Measurements from ENCODE around the gene CNTNAP2.

CNTNAP2 gene

DNA sequence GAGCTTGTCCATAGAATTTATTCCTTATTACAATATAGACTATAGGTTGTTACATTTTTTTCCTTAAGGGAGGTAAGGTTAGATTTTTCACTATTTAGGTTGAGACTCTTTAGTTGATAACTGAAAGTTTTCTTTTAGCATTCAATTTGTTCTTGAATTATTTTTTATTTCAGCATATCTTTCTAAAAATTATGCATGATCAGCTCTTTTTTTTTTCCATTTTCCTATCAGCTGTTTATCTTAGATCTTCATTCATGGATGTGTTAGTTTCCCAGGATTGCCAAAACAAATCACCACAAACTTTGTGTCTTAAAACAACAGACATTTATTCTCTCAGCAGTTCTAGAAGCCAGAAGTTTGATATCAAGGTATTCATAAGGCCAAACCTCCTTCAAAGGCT lies 1558.1 kb downstream of the CNTNAP2 start:
- no peak for DNase-seq
- no peak overlapping the region for H2AFZ ChIP-seq (ENCODE audit: low read depth, low read length)
- H3K9me3 ChIP-seq (ENCODE audit: insufficient read depth, low read length, severe bottlenecking) = no peaks in the 10 kb centered on the region
- H4K20me1 ChIP-seq (ENCODE audit: insufficient read depth, low read length) = no peaks in the 10 kb centered on the region
- H3K79me2 ChIP-seq (ENCODE audit: insufficient read depth, low read length) = no peaks in the 10 kb centered on the region
- no peak overlapping the region for H3K9ac ChIP-seq (ENCODE audit: low read depth, low read length)
- H3K36me3 ChIP-seq (ENCODE audit: insufficient read depth, low read length) = no peaks in the 10 kb centered on the region
- H3K4me3 ChIP-seq (ENCODE audit: low read depth in 1 of 2, low read length in 2 of 2) = no peak overlapping the region
- no peak for ATAC-seq (ENCODE audit: insufficient read depth, low read depth)
- no peaks in the 10 kb centered on the region for H3K27me3 ChIP-seq (ENCODE audit: insufficient read depth, low read length, poor library complexity)
- H3K4me2 ChIP-seq (ENCODE audit: insufficient read depth, low read length) = no peak overlapping the region
- no peak for TF ChIP-seq EZH2 (IDR thresholded peaks at IDR 0.05; ENCODE audit: borderline replicate concordance, low read depth, low read length, severe bottlenecking)
- TF ChIP-seq, protein P1, sequence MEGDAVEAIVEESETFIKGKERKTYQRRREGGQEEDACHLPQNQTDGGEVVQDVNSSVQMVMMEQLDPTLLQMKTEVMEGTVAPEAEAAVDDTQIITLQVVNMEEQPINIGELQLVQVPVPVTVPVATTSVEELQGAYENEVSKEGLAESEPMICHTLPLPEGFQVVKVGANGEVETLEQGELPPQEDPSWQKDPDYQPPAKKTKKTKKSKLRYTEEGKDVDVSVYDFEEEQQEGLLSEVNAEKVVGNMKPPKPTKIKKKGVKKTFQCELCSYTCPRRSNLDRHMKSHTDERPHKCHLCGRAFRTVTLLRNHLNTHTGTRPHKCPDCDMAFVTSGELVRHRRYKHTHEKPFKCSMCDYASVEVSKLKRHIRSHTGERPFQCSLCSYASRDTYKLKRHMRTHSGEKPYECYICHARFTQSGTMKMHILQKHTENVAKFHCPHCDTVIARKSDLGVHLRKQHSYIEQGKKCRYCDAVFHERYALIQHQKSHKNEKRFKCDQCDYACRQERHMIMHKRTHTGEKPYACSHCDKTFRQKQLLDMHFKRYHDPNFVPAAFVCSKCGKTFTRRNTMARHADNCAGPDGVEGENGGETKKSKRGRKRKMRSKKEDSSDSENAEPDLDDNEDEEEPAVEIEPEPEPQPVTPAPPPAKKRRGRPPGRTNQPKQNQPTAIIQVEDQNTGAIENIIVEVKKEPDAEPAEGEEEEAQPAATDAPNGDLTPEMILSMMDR (IDR thresholded peaks at IDR 0.05; ENCODE audit: borderline replicate concordance, extremely low read depth, low read length, poor library complexity, severe bottlenecking) = no peak
- H3K4me1 ChIP-seq (ENCODE audit: insufficient read depth, low read length) = no peaks in the 10 kb centered on the region
- no peak overlapping the region for H3K27ac ChIP-seq (ENCODE audit: low read length)

DNA sequence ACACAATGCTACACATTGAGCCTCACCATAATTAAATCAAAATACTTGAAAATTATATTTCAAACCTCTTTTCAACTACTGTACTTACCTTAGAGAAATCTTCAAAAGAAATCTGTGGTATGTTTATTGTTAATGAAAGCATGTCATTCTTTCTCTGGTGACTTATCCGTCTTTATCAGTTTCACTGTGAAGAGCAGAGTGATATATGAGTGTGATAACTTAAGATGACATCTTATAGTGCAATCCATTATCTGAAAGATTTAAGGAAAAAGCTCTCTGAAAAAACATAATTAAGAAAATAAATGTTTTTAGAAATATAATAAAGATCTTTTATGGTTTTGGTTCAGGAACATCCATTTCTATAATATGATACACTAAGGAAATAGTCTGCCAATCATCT lies 1562.3 kb downstream of the CNTNAP2 start:
- Histone ChIP-seq H3K27ac (ENCODE audit: low read length) (no peak overlapping the region), H3K79me2 (ENCODE audit: insufficient read depth, low read length) (no peaks in the 10 kb centered on the region), H3K4me3 (ENCODE audit: low read depth in 1 of 2, low read length in 2 of 2) (no peak overlapping the region), H3K36me3 (ENCODE audit: insufficient read depth, low read length) (no peaks in the 10 kb centered on the region), H4K20me1 (ENCODE audit: insufficient read depth, low read length) (no peaks in the 10 kb centered on the region), H3K4me1 (ENCODE audit: insufficient read depth, low read length) (no peaks in the 10 kb centered on the region), H3K9ac (ENCODE audit: low read depth, low read length) (no peak overlapping the region), H3K4me2 (ENCODE audit: insufficient read depth, low read length) (no peak overlapping the region), H2AFZ (ENCODE audit: low read depth, low read length) (no peak overlapping the region), H3K27me3 (ENCODE audit: insufficient read depth, low read length, poor library complexity) (no peaks in the 10 kb centered on the region), H3K9me3 (ENCODE audit: insufficient read depth, low read length, severe bottlenecking) (no peaks in the 10 kb centered on the region)
- no peak for ATAC-seq (ENCODE audit: insufficient read depth, low read depth)
- DNase-seq = no peak
- TF ChIP-seq, protein P1 (IDR thresholded peaks at IDR 0.05; ENCODE audit: borderline replicate concordance, extremely low read depth, low read length, poor library complexity, severe bottlenecking) = no peak
- no peak for TF ChIP-seq EZH2 (IDR thresholded peaks at IDR 0.05; ENCODE audit: borderline replicate concordance, low read depth, low read length, severe bottlenecking)

DNA sequence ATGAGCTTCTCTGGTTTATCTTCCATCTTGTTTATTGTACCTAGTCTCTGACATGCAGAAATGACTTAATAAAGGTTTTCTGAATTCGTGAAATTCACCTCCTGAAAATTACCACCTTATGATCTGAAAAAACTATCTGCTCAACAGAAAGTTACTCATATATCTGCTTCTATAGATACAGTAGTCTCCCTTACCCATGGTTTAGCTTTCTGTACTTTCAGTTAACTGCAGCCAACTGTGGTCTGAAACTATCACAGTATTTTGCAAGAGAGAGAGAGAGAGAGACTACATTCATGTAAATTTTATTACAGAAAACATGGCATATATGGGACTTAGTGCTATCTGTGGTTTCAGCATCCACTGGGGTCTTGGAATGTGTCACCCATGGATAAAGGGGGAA lies 1564.9 kb downstream of the CNTNAP2 start:
- H3K27ac ChIP-seq (ENCODE audit: low read length) = no peak overlapping the region
- TF ChIP-seq EZH2 (IDR thresholded peaks at IDR 0.05; ENCODE audit: borderline replicate concordance, low read depth, low read length, severe bottlenecking) = no peak
- TF ChIP-seq, protein P1 (IDR thresholded peaks at IDR 0.05; ENCODE audit: borderline replicate concordance, extremely low read depth, low read length, poor library complexity, severe bottlenecking) = no peak
- ATAC-seq (ENCODE audit: insufficient read depth, low read depth) (no peak), DNase-seq (no peak)
- no peaks in the 10 kb centered on the region for H3K9me3 ChIP-seq (ENCODE audit: insufficient read depth, low read length, severe bottlenecking)
- H3K79me2 ChIP-seq (ENCODE audit: insufficient read depth, low read length) = no peaks in the 10 kb centered on the region
- no peak overlapping the region for H3K4me2 ChIP-seq (ENCODE audit: insufficient read depth, low read length)
- no peak overlapping the region for H3K9ac ChIP-seq (ENCODE audit: low read depth, low read length)
- no peaks in the 10 kb centered on the region for H4K20me1 ChIP-seq (ENCODE audit: insufficient read depth, low read length)
- H3K36me3 ChIP-seq (ENCODE audit: insufficient read depth, low read length) = no peaks in the 10 kb centered on the region
- no peak overlapping the region for H3K4me3 ChIP-seq (ENCODE audit: low read depth in 1 of 2, low read length in 2 of 2)
- no peak overlapping the region for H2AFZ ChIP-seq (ENCODE audit: low read depth, low read length)
- H3K27me3 ChIP-seq (ENCODE audit: insufficient read depth, low read length, poor library complexity) = no peaks in the 10 kb centered on the region
- no peaks in the 10 kb centered on the region for H3K4me1 ChIP-seq (ENCODE audit: insufficient read depth, low read length)

DNA sequence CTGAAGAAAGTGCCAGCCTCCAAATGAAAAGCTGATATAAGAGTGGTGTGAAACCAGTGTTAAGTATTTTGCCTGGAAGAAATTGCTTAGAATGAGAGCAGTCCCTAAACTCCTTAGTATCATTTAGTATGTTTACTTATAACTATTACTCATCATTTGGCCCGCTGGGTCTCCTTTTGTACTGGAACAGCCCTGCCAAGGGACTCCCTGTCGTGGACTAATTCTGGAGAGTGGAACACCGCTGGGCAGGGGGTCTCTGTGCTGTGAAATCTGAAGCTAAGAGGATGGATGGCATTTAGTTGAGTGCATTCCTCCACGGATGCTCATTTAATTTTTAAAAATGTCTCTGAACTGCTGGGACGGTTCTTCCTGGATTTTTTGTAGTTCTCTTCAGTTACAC lies 1584.1 kb downstream of the CNTNAP2 start:
- no peaks in the 10 kb centered on the region for H3K9me3 ChIP-seq (ENCODE audit: insufficient read depth, low read length, severe bottlenecking)
- no peak overlapping the region for H3K9ac ChIP-seq (ENCODE audit: low read depth, low read length)
- no peak for ATAC-seq (ENCODE audit: insufficient read depth, low read depth)
- no peaks in the 10 kb centered on the region for H4K20me1 ChIP-seq (ENCODE audit: insufficient read depth, low read length)
- no peak overlapping the region for H3K27ac ChIP-seq (ENCODE audit: low read length)
- no peak overlapping the region for H3K4me3 ChIP-seq (ENCODE audit: low read depth in 1 of 2, low read length in 2 of 2)
- H2AFZ ChIP-seq (ENCODE audit: low read depth, low read length) = no peak overlapping the region
- no peaks in the 10 kb centered on the region for H3K4me1 ChIP-seq (ENCODE audit: insufficient read depth, low read length)
- H3K36me3 ChIP-seq (ENCODE audit: insufficient read depth, low read length) = no peaks in the 10 kb centered on the region
- DNase-seq = no peak
- no peak overlapping the region for H3K4me2 ChIP-seq (ENCODE audit: insufficient read depth, low read length)
- no peaks in the 10 kb centered on the region for H3K79me2 ChIP-seq (ENCODE audit: insufficient read depth, low read length)
- H3K27me3 ChIP-seq (ENCODE audit: insufficient read depth, low read length, poor library complexity) = no peaks in the 10 kb centered on the region
- no peak for TF ChIP-seq EZH2 (IDR thresholded peaks at IDR 0.05; ENCODE audit: borderline replicate concordance, low read depth, low read length, severe bottlenecking)
- TF ChIP-seq, protein P1 (IDR thresholded peaks at IDR 0.05; ENCODE audit: borderline replicate concordance, extremely low read depth, low read length, poor library complexity, severe bottlenecking) = no peak
